Activated naive CD4-positive, alpha-beta T cell treated with anti-CD3 and anti-CD28 coated beads, Interleukin-2, amount 10 ng/mL, durations not matched to agents 7 days and 5 days (primary cell): ENCODE results near the gene CIB4.
"Not testable (repeated sequence)": the region's sequence is repeated elsewhere in the genome, so short reads cannot be mapped to it uniquely, and the experiment has no call there.

Experiments used
- CTCF ChIA-PET: fragments of 350-600 bp; sonication (Branson Sonifier 250); formaldehyde crosslinking; loops from one replicate; lab custom pipeline; 2021; ENCODE audit warnings: antibody characterized with exemption; lab: Charles Lee
- DNase-seq: peaks from one replicate; pipeline ENCODE4 v3.0.0-alpha.2; 2020
- H3K27ac Mint-ChIP-seq: one replicate; pipeline ENCODE4 v1.8.0; 2021; ENCODE audit warnings: mild to moderate bottlenecking, moderate library complexity, mixed read lengths
- H3K27me3 Mint-ChIP-seq: one replicate; pipeline ENCODE4 v1.8.0; 2021; ENCODE audit warnings: mild to moderate bottlenecking, mixed read lengths
- H3K36me3 Mint-ChIP-seq: one replicate; pipeline ENCODE4 v1.8.0; 2021; ENCODE audit warnings: mixed read lengths
- H3K4me1 Mint-ChIP-seq: one replicate; pipeline ENCODE4 v1.8.0; 2021; ENCODE audit warnings: mixed read lengths
- H3K4me3 Mint-ChIP-seq: one replicate; pipeline ENCODE4 v1.8.0; 2021; ENCODE audit warnings: mild to moderate bottlenecking, moderate library complexity, mixed read lengths
- H3K9me3 Mint-ChIP-seq: one replicate; pipeline ENCODE4 v1.8.0; 2021; ENCODE audit warnings: mixed read lengths

CIB4 gene

DNA sequence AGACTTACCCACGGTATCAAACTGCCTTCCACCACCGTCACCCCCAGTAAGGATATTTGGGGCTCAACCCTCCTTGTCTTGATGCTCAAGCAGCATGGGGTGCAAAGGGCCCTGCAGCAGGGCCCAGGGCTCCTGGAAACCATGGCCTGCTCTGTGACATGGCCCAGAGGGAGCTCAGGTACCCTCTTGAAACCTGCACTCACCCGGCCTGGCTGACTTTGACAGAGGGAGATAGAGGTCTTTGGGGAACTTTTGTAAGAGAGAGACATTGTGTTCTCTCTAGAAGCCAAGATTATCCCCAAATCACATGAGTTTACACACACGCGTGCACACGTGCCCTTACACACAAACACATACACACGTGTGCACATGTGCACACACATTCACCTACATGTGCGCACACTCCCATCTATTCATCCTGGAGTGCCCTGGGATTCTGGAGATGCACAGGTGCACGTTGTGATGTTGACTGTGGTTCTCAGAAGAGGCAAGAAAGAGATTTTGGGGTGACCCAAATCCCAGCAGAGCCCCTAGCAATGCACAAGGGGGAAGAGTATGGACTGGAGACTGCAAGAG is 31.7 kb upstream of the CIB4 start:
- no peaks in the 10 kb centered on the region for H3K9me3 Mint-ChIP-seq
- CTCF ChIA-PET = no interaction called here
- H3K27me3 Mint-ChIP-seq = peaks cover 43% of the 10 kb centered on the region

GRCh38 chr2:26672112-26672817 is 31.1 kb upstream of the CIB4 start:
- H3K9me3 Mint-ChIP-seq = no peaks in the 10 kb centered on the region
- peaks cover 45% of the 10 kb centered on the region for H3K27me3 Mint-ChIP-seq
- CTCF ChIA-PET = no interaction called here
- no peak for DNase-seq
- no peak overlapping the region for H3K27ac Mint-ChIP-seq
- H3K36me3 Mint-ChIP-seq = no peaks in the 10 kb centered on the region
- no peaks in the 10 kb centered on the region for H3K4me1 Mint-ChIP-seq
- H3K4me3 Mint-ChIP-seq = no peak overlapping the region

More for the DNA sequence above, 31.7 kb upstream of the CIB4 start:
- no peak overlapping the region for H3K27ac Mint-ChIP-seq
- no peak overlapping the region for H3K4me3 Mint-ChIP-seq
- H3K4me1 Mint-ChIP-seq = no peaks in the 10 kb centered on the region
- no peak for DNase-seq
- H3K36me3 Mint-ChIP-seq = no peaks in the 10 kb centered on the region

- no peak overlapping the region for H3K27ac Mint-ChIP-seq
Observed at GRCh38 chr2:26671691-26672090, 30.5 kb upstream of the CIB4 start.

GRCh38 chr2:26670931-26671460 is 29.8 kb upstream of the CIB4 start:
- CTCF ChIA-PET = no interaction called here
- no peak overlapping the region for H3K27ac Mint-ChIP-seq

More at GRCh38 chr2:26671691-26672090, 30.5 kb upstream of the CIB4 start:
- Mint-ChIP-seq H3K27me3 (peaks cover 45% of the 10 kb centered on the region), H3K4me3 (no peak overlapping the region), H3K9me3 (no peaks in the 10 kb centered on the region), H3K4me1 (no peaks in the 10 kb centered on the region), H3K36me3 (no peaks in the 10 kb centered on the region)
- no peak for DNase-seq
- CTCF ChIA-PET = no interaction called here

DNA sequence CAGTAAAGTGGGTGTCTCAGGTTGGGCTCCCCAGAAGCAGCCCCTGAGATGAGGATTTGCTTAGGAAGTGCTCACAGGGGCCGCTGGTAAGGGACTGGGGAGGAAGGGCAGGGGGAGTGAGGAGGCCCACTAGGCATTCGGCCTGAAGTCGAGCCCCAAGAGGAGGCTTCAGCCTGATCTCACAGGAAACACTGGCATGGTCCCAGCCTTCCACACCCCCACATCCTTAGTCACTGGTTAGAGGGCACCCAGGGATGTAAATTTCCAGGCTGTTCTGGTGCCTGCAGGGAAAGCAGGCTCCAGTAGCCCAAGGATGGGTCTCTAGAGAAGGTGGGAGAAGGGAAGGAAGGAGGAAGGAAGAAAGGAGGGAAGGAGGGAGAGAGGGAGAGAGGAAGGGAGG is 29.0 kb upstream of the CIB4 start:
- Mint-ChIP-seq H3K27me3 (peaks cover 45% of the 10 kb centered on the region), H3K9me3 (no peaks in the 10 kb centered on the region), H3K27ac (no peak overlapping the region), H3K36me3 (no peaks in the 10 kb centered on the region), H3K4me1 (no peaks in the 10 kb centered on the region), H3K4me3 (no peak overlapping the region)
- no peak for DNase-seq
- CTCF ChIA-PET = no interaction called here

More at GRCh38 chr2:26670931-26671460, 29.8 kb upstream of the CIB4 start:
- DNase-seq = no peak
- no peaks in the 10 kb centered on the region for H3K9me3 Mint-ChIP-seq
- H3K4me1 Mint-ChIP-seq = no peaks in the 10 kb centered on the region
- H3K27me3 Mint-ChIP-seq = peaks cover 45% of the 10 kb centered on the region
- no peaks in the 10 kb centered on the region for H3K36me3 Mint-ChIP-seq
- no peak overlapping the region for H3K4me3 Mint-ChIP-seq

DNA sequence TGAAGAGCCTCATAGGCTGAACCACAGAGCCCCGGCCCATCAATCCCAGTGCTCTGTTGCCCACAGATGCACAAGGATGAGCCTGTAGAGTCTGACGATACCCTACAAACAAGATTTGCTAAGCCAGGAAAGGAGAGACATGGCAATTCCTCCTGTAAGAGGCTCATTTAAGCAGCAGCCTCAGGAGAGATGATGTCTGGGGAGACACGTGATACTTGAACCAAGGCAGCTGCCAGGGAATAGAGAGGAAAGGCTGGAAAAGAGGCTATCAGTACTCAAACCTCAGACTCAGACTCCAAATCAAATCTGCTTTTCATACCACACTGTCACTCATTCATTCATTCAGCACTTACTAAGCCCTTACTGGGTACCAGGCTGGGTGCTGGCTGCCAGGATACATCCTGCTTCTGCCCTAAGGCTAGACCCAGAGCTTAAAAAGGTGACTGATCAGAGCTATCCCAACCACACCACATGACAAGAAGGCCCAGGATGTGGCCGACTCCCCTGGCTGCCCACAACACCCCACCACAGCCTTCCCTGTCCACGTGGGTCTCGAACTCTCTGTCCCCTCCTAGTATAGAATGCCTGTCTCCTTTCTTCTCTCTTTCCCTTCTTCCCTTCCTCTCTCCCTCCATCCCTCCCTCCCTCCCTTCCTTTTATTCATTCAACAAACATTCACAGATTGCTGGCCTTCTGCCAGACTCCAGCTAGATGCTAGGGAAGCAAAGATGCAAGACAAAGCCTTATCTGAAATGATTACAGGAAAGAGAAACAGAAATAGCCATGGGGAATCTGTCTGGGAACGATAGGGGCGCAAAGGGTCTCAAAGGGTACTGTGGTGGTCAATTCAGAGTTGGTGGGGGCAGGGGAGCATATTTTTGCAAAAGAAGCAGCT is 27.9 kb upstream of the CIB4 start:
- CTCF ChIA-PET = no interaction called here

DNA sequence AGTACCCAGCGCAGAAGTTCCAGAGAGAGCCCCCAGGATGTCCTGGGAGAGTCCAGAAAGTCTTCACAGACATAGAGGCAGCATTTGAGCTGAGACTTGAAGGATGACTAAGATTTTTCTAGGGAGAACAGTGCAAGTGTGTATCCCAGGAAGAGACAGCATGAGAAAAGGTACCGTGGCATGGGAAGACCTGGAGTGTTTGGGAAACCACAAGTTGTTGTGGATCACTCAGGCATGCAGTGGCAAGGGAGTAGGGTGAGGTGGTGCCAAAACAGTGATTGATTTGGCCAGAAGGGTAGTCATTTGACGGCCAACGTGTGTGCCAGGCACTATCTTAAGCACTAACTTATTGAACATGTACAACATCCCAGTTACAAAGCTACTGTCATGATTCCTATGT is 26.9 kb upstream of the CIB4 start:
- Mint-ChIP-seq H3K4me3 (no peak overlapping the region), H3K4me1 (no peaks in the 10 kb centered on the region), H3K27me3 (peaks cover 41% of the 10 kb centered on the region), H3K9me3 (no peaks in the 10 kb centered on the region), H3K36me3 (no peaks in the 10 kb centered on the region), H3K27ac (no peak overlapping the region)
- DNase-seq = no peak
- CTCF ChIA-PET = no interaction called here

More for the DNA sequence above, 27.9 kb upstream of the CIB4 start:
- Mint-ChIP-seq H3K9me3 (no peaks in the 10 kb centered on the region), H3K27ac (no peak overlapping the region), H3K4me1 (no peaks in the 10 kb centered on the region), H3K4me3 (no peak overlapping the region), H3K36me3 (no peaks in the 10 kb centered on the region), H3K27me3 (peaks cover 41% of the 10 kb centered on the region)
- DNase-seq = no peak

DNA sequence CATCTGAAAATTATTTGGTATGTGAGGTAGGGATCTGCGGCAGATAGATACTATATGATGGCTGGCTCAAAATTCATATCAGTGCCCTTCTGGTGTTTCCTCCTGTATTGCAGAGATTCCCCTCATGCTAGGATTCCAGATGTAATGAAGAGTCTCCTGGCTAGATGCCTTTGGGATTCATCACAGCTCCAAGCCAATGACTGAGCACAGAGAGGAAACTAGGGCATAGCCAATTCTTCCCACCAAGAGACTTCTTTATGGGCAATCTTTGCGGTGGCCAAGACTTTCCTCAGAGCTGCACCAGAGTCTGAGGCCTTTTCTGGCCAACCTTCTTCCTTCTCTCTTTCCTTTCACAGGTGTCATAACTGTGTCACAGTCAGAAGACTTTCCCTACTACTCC is 25.5 kb upstream of the CIB4 start:
- Mint-ChIP-seq H3K27me3 (peaks cover 33% of the 10 kb centered on the region), H3K9me3 (no peaks in the 10 kb centered on the region), H3K4me1 (no peaks in the 10 kb centered on the region), H3K27ac (no peak overlapping the region), H3K36me3 (no peaks in the 10 kb centered on the region), H3K4me3 (no peak overlapping the region)
- DNase-seq = no peak
- CTCF ChIA-PET = no interaction called here

DNA sequence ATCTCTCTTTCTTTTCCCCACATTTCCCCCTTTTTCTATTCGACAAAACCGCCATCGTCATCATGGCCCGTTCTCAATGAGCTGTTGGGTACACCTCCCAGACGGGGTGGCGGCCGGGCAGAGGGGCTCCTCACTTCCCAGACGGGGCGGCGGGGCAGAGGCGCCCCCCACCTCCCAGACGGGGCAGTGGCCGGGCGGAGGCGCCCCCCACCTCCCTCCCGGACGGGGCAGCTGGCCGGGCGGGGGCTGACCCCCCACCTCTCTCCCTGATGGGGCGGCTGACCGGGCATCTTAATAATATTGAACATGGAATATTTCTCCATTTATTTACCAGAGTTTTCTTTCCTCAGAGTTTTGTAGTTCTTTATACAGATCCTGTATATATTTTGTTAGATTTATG is 24.1 kb upstream of the CIB4 start:
- H3K4me3 Mint-ChIP-seq, H3K27ac Mint-ChIP-seq, H3K36me3 Mint-ChIP-seq, DNase-seq, H3K9me3 Mint-ChIP-seq, CTCF ChIA-PET, H3K4me1 Mint-ChIP-seq: not testable (repeated sequence)
- peaks cover 32% of the 10 kb centered on the region for H3K27me3 Mint-ChIP-seq

GRCh38 chr2:26660363-26660962 is 19.3 kb upstream of the CIB4 start:
- Mint-ChIP-seq H3K27ac (no peak overlapping the region), H3K4me1 (no peaks in the 10 kb centered on the region), H3K27me3 (peaks cover 20% of the 10 kb centered on the region), H3K4me3 (no peak overlapping the region), H3K36me3 (no peaks in the 10 kb centered on the region), H3K9me3 (peaks cover 10% of the 10 kb centered on the region)
- CTCF ChIA-PET = no interaction called here
- DNase-seq = no peak

GRCh38 chr2:26658691-26659346 is 17.7 kb upstream of the CIB4 start:
- Mint-ChIP-seq H3K36me3 (no peaks in the 10 kb centered on the region), H3K9me3 (peaks cover 10% of the 10 kb centered on the region), H3K4me3 (no peak overlapping the region), H3K4me1 (no peaks in the 10 kb centered on the region), H3K27ac (no peak overlapping the region), H3K27me3 (peaks cover 20% of the 10 kb centered on the region)
- DNase-seq = no peak
- CTCF ChIA-PET = no interaction called here

- H3K4me1 Mint-ChIP-seq = no peaks in the 10 kb centered on the region
- H3K27ac Mint-ChIP-seq = no peak overlapping the region
- H3K9me3 Mint-ChIP-seq = peaks cover 10% of the 10 kb centered on the region
- H3K36me3 Mint-ChIP-seq = no peaks in the 10 kb centered on the region
- CTCF ChIA-PET = no interaction called here
- H3K27me3 Mint-ChIP-seq = peaks cover 26% of the 10 kb centered on the region
- no peak overlapping the region for H3K4me3 Mint-ChIP-seq
- DNase-seq = no peak
Observed at GRCh38 chr2:26657265-26657664, 16.1 kb upstream of the CIB4 start.

DNA sequence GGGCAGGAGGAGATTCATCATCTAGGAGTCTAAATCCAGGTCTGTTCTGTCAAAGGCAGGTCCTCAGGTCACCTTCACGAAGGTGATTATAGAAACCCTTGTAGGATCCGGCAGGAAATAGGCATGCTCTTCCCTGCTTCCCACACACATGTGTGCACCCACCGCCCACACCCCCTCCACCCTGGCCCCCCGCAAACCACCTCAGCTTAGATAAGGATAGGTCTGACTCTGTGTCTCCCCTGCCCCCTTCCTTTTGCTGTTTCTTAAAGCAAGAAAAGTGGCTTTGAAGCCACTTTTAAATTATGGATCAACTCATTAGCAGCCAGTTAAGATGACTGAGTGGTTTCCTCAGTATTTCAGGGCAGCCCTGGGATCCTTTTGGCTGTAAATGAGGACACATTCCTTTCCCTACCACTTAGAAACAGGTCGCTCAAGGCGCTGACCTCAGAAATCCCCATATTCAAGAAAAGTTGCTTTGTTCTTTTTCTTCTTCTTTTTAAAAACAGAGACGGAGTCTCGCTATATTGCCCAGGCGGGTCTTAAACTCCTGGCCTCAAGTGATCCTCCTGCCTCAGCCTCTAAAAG is 14.5 kb upstream of the CIB4 start:
- H3K27me3 Mint-ChIP-seq = peaks cover 18% of the 10 kb centered on the region
- DNase-seq = no peak
- no peak overlapping the region for H3K4me3 Mint-ChIP-seq
- CTCF ChIA-PET = no interaction called here
- peaks cover 8% of the 10 kb centered on the region for H3K9me3 Mint-ChIP-seq
- H3K36me3 Mint-ChIP-seq = no peaks in the 10 kb centered on the region
- H3K27ac Mint-ChIP-seq = no peak overlapping the region
- H3K4me1 Mint-ChIP-seq = no peaks in the 10 kb centered on the region
